HT-29 (cell line): ENCODE results near the gene COX6A1. TPM values are rescaled to one million over a fixed set of nuclear protein-coding genes. Genes with fewer than 3 reads are reported as not detected.
"Not testable (repeated sequence)": the region's sequence is repeated elsewhere in the genome, so short reads cannot be mapped to it uniquely, and the experiment has no call there.

ENCODE experiments used
- DNase-seq: peaks from one replicate; pipeline ENCODE4 v3.0.0-alpha.2; 2015; ENCODE audit warnings: low spot score
- total RNA-seq: library from RNA; depleted of rRNA; stranded (reverse); fragments of >200 nt; shearing (Covaris generic); gene quantifications from 2 replicates; pipeline ENCODE4 v1.2.3, GENCODE V29; 2014

The COX6A1 gene
- total RNA-seq, 1 experiment from 2014 or later: 1,221 TPM

- DNase-seq: no peak
Observed at GRCh38 chr12:120428597-120429229, 9.2 kb upstream of the COX6A1 start.

DNA sequence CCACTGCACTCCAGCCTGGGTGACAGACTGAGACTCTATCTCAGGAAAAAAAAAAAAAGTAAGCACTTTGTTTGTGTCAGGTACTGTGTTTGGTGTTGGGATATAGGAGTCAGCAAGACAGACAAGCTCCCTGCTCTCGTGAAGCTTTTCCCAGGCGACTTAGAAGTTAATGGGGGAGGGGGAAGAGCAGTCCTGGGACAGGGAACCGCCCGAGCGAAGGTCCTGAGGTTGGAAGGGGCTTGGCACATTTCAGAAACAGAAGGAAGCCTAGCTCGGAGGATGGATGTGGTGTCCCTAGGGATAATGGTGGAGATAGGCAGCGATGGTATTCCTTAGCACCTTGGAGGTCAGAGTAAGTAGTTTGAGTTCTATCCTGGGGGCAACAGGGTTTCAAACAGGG is 8.5 kb upstream of the COX6A1 start:
- no peak for DNase-seq

DNA sequence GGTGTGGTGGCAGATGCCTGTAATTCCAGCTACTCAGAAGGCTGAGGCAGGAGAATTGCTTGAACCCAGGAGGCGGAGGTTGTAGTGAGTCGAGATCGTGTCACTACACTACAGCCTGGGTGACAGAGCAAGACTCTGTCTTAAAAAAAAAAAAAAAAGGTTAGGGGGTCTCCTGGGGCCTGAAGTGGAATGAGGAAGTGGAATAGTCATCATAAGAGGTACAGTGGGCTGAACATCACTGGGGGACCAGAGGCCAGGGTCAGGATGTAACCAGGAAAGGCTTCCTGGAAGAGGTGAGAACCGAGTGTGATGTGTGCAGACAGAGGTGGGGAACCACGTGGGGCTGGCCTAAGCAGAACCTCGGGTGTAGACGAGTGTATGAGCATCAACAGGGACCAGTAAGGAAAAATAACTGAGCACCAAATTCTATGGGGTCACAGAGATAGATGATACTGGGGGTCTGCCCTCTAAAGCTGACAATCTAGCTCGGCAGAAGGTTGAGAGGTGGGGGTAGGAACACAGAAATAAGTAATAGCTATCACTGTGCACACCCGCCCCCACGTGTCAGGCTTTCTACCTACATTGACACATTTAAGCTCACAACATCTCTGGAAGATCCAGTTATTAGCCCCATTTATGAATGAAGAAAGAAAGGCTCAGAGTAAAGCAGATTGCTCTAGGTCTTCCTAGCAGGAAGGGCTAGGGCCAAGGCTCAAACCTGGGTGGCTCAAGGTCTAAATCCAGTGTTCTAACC is 5.0 kb upstream of the COX6A1 start:
- no peak for DNase-seq

DNA sequence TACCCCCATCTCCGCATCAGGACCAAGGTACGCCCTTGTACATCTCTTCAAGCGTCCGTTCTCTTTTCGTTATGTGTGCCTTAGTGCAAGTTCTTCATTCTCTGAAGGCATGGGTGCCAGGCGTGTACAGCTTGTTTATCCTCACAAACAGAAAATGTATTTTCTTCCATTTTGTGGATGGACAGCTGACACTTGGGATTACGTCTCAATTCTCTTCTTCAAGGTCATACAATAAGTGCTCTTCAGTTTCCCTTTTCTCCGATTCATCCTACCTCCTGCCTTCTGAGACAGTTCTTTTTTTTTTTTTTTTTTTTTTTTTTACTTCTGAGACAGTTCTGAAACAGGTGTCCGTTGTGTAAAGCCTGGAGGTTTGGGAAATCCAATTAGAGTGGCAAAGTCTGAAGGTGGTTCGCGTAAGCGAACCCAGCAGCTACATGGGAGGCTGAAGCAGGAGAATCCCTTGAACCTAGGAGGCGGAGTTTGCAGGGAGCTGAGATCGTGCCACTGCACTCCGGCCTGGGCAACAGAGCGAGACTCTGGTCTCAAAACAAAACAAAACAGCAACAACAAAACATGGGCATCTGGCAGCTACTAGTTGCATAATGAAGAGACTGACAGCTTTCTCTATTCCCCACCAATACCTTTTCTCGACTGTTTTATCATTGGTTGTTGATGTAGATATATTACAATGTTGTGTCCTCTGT is 734 bp downstream of the COX6A1 start:
- DNase-seq: no peak

DNA sequence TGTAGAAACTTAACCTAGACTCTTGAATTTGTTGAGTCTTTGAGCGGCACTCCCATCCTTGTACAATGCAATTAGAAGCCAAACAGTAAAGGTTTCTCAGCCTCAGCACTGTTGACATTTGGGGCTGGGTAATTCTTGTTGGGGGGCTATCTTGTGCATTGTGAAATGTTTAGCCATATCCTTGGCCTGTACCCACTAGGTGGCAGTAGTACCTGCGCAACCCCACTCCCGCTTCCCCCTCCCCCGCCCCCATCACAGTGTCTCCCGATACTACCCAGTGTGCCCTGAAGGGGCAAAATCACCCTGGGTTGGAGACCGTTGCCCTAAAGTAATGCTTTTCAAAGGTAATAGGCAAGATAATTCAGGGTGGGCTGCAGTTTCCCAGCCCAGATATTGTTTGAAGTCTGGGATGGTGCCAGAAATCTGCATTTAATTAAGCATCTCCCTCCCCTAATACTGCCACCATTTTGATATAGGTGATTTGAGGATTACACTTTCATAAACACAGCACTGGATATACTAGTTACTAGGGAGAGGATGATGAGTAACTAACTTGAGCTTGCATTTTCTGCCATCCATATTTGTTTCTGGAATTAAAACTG is 1.8 kb downstream of the COX6A1 start:
- DNase-seq: peak; percentile 72

- no peak for DNase-seq
Observed at GRCh38 chr12:120444676-120445075, 6.8 kb downstream of the COX6A1 start.

DNA sequence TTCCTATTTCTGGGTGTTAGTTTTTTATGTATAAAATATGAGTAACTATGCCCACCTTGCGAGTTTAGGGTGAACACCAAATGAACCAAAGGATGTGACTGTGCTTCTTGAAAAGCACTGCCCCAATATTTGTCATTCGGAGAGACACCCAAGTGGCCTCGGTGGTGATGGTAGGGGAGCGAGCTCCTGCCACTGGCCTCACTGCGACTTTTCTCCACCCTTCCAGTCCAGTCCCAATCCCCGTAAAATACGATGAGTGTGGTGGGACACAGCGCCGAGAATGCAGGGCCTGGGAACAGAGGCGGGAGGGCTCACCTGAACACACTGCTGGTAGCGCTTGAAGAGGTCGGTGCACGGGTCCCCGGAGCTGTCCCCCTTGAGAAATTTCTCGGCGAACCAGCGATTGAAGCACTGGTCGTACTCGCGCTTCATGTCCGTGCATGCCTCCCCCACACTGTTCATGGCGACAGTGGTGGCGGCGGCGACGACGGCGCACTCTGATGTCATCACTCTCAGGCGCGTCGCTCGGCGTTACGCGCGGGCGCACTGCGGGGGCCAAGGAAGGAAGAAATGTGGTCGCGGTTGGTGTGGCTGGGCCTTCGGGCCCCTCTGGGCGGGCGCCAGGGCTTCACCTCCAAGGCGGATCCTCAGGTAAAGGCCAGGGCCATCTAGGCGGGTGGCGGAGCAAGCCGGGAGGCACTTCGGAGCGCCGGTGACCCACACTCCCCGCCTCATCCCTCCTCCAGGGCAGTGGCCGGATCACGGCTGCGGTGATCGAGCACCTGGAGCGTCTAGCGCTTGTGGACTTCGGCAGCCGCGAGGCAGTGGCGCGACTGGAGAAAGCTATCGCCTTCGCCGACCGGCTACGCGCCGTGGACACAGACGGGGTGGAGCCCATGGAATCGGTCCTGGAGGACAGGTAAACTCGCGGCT is 8.3 kb downstream of the COX6A1 start, which contains the start of the genes GATC and TRIAP1:
Gene GATC, plus strand, starts transcription at position 534 of the 933 bp plus-strand sequence. Its CDS starts 37 bp downstream, at position 571.
Gene TRIAP1, minus strand, starts transcription at position 474 of the 933 bp plus-strand sequence. Its CDS starts 12 bp downstream, at position 462.
- peak; percentile 89 for DNase-seq

DNA sequence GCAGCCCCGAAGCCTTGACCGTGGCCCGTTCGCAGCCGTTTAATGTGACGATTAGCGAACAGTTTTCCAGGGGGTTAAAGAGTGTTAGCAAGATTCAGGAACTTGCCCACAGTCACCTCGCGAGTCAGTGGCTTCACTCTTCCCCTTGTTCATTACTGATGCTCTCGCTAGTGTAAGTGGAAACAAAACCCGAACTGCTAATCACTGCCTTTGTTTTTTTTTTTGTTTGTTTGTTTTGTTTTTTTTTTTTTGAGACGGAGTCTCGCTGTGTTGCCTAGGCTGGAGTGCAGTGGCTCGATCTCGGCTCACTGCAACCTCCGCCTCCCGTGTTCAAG is 8.9 kb downstream of the COX6A1 start:
- not testable (repeated sequence) for DNase-seq

DNA sequence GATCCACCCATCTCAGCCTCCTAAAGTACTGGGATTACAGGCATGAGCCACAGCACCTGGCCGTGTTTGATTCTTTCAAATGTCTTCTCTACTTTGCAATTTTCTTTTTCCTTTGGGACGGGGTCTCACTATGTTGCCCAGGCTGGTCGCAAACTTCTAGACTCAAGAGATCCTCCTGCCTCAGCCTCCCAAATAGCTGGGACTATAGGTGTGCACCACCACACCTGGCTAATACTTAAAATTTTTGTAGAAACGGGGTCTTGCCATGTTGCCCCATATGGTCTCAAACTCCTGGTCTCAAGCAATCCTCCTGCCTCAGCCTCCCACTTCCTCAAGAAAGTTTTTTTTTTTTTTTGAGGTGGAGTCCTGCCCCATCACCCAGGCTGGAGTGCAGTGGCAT is 10.1 kb downstream of the COX6A1 start:
- no peak for DNase-seq

DNA sequence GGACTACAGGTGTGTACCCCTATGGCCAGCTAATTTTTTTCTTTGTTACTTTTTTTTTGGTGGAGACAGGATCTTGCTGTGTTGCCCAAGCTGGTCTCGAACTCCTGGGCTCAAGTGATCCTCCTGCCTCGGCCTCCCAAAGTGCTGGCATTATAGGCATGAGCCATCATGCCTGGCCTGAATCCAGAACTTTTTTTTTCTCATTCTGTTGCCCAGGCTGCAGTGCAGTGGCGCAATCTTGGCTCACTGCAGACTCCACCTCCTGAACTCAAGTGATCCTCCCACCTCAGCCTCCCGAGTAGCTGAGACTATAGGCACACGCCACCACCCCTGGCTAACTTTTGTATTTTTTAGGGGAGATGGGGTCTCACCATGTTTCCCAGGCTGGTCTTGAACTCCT is 14.6 kb downstream of the COX6A1 start:
- not testable (repeated sequence) for DNase-seq

DNA sequence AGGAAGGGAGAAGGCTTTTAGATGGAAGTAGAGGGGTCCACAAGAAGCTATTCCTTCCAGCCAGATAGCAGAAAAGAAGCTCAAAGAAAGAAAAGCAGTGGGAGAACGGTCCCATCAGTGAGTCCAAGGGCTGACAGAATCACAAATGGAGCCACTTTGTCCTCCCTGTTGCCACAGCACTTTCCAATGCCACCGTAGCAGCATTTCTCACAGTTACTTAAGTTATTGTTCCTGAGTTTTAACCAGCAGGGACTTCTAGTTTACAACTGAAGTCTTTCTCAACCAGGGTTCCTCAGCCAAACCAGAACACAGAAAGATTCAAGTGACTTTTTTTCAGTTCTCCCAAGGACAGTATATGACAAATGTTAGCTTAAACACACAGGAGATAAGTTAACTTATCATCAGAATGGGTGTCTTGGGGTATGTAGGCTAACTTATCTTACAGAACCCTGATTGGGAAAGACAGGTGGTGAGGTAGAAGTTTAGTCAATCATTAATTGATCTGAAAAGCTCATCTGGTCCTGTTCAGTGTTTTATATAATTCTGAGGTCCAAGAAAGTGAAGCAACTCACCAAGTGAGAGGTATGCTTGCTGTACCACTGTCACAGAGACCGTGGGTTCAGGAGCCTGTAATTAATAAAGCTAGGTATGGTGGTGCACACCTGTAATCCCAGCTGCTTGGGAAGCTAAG is 15.3 kb downstream of the COX6A1 start:
- DNase-seq: no peak

- no peak for DNase-seq
Observed at GRCh38 chr12:120453977-120454376, 16.1 kb downstream of the COX6A1 start.

DNA sequence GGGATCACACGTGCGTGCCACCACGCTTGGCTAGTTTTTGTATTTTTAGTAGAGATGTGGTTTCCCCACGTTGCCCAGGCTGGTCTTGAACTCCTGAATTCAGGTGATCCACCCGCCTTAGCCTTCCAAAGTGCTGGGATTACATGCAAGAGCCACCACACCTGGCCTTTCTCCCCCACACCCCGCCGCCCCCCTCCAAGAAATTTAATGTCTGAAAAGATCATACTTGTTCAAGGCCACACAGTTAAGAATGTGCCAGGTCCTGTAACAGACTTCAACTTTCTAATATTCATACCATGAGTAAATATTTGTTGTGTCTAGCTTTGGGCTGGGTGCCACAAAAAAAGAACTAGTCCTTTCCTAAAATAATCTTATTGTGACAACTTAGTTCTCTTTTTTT is 17.4 kb downstream of the COX6A1 start:
- DNase-seq: no peak

DNA sequence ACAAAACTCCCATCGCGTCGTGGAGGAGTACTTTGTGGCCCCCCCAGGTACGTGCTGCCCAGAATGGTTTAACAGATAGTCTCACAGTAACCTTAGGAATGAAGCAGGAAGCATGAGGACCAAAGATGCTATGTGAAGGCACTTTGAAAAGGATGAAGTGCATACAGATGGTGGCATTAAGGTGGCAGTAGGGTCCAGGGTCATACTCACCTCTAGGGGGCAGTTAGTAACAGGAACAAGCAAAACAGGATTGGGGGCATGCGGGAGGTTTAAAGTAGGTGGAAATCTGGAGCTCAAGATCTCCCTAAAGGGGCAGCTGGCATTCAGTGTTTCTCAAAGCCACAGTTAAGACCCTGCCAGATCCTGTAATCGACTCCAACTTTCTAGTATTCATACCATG is 19.2 kb downstream of the COX6A1 start:
- DNase-seq: no peak

DNA sequence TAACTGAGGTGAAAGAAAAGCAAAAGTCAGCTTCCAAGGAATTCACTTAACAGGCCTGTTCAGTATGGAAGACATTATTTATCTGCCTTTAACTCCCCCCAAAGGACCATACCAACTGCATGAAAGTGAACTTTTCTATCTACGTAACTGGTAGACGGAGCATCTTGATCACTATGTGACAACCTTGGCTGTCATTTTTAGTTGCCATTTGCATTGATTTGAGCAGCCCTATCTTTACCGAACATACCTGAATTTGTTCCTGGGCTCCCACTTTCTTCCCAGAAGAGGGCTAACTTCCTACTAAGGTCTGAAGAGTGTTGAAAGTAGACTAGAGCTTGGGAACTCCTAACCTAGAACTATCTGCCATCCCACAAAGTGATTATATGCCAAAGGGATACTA is 22.2 kb downstream of the COX6A1 start:
- no peak for DNase-seq

DNA sequence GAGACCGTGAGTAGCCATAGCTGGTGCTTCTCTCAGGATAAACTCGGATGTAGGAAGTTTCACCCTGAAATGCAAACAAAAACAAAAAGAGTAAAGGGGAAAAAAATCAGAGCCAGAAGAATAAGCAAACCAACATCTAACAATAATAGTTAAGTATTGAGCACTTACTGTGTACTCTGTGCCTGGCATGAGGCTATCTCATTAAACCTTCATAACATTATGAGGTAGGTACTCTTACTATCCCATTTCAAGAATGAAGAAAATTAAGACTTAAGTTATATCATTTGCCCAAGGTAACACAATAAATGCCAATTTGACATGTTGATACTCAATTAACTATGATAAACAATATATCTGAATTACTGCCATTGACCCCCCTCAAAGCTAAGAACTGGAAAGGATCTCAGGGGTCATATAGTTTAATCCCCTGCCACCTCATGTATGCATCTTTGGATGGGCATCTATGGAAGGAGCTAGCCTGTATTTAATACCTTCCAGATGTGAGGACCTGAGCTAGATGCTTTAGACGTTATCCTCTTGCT is 24.3 kb downstream of the COX6A1 start:
- no peak for DNase-seq

- no peak for DNase-seq
Observed at GRCh38 chr12:120463712-120464111, 25.8 kb downstream of the COX6A1 start.

DNA sequence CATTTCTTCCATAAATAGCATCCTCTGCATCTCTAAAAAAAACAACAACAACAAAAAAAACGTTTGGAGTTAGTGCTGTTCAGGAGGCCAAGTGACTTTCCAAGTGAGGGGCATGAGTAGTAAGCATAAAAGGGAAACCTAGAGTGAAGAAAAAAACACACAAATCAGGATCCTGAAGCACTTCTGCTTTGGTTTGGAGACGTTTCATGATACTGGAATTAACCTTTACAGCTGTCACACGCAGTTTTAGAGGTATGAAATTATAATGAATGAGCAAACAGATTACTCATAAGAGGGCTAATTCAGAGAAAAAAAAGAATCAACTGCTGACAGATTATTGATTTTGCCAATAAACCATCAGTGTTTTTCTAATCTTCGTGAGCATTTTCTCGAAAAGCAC is 27.8 kb downstream of the COX6A1 start:
- no peak for DNase-seq

DNA sequence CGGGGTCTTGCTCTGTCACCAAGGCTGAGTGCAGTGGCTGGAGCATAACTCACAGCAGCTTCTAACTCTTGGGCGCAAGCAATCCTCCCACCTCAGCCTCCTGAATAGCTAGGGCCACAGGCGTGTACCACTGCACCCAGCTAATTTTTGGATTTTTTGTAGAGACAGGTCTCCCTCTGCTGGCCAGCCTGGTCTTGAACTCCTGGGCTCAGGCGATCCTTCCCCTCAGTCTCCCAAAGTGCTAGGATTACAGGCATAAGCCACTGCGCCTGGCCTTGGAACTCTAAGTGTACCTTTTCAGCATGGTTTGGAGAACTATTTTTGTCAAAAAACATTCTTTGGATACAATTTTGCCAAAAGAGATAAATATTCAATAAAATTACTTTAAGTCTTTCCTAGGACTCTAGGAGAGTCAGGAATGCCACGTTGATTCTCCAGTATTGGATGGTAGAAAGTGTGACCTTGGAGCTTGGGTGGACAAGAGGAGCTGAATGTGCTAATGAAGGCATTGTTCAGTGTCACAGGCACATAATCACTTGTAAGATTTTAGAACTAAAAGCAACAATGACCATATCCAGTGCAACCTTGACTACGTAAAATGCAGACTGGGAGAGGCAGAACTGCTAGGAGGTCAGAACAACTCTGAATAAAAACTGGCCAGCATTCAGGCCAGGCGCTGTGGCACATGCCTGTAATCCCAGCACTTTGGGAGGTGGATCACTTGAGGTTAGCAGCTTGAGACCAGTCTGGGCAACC is 28.8 kb downstream of the COX6A1 start:
- peak; percentile 52 for DNase-seq
